ENCODE data around the gene ARL10. TPM values are rescaled to one million over a fixed set of nuclear protein-coding genes. Genes with fewer than 3 reads are reported as not detected.
A peak's percentile ranks its signal among the peaks of the same experiment; 100 is the strongest.

The ARL10 gene
- polyA plus RNA-seq, 1 of the 3 experiments (the other 2 are of a cell fraction): 4.6 TPM

DNA sequence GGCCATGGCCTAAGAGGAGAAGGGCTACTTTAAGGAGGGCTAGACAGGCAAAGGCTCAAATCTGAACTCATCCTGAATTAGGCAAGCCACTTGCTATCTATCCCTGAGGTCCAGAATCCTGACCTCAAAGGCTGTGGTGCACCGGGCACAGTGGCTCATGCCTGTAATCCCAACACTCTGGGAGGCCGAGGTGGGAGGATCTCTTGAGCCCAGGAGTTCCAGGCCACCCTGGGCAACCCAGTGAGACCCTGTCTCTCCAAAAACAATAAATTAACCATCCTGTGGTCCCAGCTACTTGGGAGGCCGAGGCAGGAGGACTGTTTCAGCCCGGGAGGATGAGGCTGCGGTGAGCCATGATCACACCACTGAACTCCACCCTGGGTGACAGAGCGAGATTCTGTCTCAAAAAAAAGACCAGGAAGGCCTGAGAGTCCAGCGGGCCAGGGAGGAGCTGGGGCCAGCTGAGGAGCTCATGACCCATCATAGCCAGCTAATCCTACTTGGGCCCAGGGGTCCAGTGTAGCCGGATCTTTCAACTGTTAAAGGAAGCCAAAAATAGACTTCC is 19.2 kb downstream of the ARL10 start:
- H3K9me3 ChIP-seq: no peaks in the 10 kb centered on the region
- peaks cover 0 to 12% of the 10 kb centered on the region in 2 experiments; a peak in 2 of 4 replicates for H3K4me1 ChIP-seq (ENCODE audit: control insufficient read depth in 1 of 2, insufficient read depth in 2 of 2, low read depth in 1 of 2, low read length in 1 of 2)
- H3F3A ChIP-seq (replicated peaks; ENCODE audit: insufficient read depth): peaks cover 5% of the 10 kb centered on the region
- DNase-seq: no peak
- H2AFZ ChIP-seq (ENCODE audit: low read depth): no peak overlapping the region
- H3K36me3 ChIP-seq (replicated peaks in 1 of 2; ENCODE audit: control insufficient read depth in 1 of 2, insufficient read depth in 2 of 2, low read length in 1 of 2): peaks cover 20 to 56% of the 10 kb centered on the region in 2 experiments
- POLR2A ChIA-PET: interaction anchor here (0.7 to 1.7 kb wide), 2 partner anchors 23 to 199 kb away, joined by 5 to 6 read pairs; partner anchors contain the start of gene KIAA1191
- no peak overlapping the region for H3K27ac ChIP-seq (ENCODE audit: low read depth in 2 of 2, low read length in 1 of 2)
- no peak for TF ChIP-seq RAD21 (IDR thresholded peaks at IDR 0.05; ENCODE audit: low read length)
- TF ChIP-seq, protein P1, sequence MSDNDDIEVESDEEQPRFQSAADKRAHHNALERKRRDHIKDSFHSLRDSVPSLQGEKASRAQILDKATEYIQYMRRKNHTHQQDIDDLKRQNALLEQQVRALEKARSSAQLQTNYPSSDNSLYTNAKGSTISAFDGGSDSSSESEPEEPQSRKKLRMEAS (IDR thresholded peaks at IDR 0.05; ENCODE audit: low read depth): no peak
- 97% methylated on average over 6 of the region's 8 CpGs for WGBS (ENCODE audit: low lambda C conversion rate)
- H3K9ac ChIP-seq: no peak overlapping the region
- no peaks in the 10 kb centered on the region for H3K27me3 ChIP-seq (ENCODE audit: insufficient read depth)
- H3K9me2 ChIP-seq: no peaks in the 10 kb centered on the region
- H3K4me3 ChIP-seq (ENCODE audit: low read depth in 2 of 2, low read length in 1 of 2): no peak overlapping the region
- CTCF ChIA-PET: interaction anchor here (0.7 kb wide), 1 partner anchor 89 kb away, joined by 3 read pairs; no protein-coding TSS in a partner anchor
- peaks cover 35% of the 10 kb centered on the region for H3K79me2 ChIP-seq (ENCODE audit: insufficient read depth)
- H3K4me2 ChIP-seq: no peak overlapping the region
- H4K20me1 ChIP-seq (ENCODE audit: insufficient read depth): no peaks in the 10 kb centered on the region

DNA sequence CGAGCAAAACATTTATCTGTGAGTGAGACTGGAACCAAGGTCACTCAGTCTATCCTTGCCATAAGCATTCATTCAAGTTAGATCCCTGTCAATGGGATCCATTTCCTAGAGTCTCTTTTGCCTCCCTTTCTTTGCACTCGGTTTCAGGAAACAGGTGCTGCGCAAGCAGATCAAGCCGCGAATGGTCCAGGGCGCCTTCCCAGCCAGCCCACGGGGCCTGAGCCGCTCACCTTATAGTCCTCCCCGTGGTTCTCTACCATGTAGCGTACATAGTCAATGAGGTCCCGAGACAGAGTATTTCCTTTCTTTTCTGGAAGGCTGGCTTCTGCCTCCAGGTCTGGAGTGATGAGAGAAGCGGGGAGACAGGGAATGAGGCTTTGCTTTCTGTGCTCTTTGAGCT is 19.7 kb downstream of the ARL10 start:
- Histone ChIP-seq H3K4me2 (no peak overlapping the region), H3K4me3 (ENCODE audit: low read depth in 2 of 2, low read length in 1 of 2) (no peak overlapping the region), H2AFZ (ENCODE audit: low read depth) (no peak overlapping the region), H3K4me1 (ENCODE audit: control insufficient read depth in 1 of 2, insufficient read depth in 2 of 2, low read depth in 1 of 2, low read length in 1 of 2) (peaks cover 0 to 14% of the 10 kb centered on the region in 2 experiments; a peak in 2 of 4 replicates), H3K27ac (ENCODE audit: low read depth in 2 of 2, low read length in 1 of 2) (no peak overlapping the region), H3K9ac (no peak overlapping the region), H4K20me1 (ENCODE audit: insufficient read depth) (no peaks in the 10 kb centered on the region), H3K36me3 (replicated peaks in 1 of 2; ENCODE audit: control insufficient read depth in 1 of 2, insufficient read depth in 2 of 2, low read length in 1 of 2) (peaks cover 16 to 56% of the 10 kb centered on the region in 2 experiments), H3K9me2 (no peaks in the 10 kb centered on the region), H3K79me2 (ENCODE audit: insufficient read depth) (peaks cover 40% of the 10 kb centered on the region), H3K9me3 (no peaks in the 10 kb centered on the region), H3K27me3 (ENCODE audit: insufficient read depth) (no peaks in the 10 kb centered on the region), H3F3A (replicated peaks; ENCODE audit: insufficient read depth) (peaks cover 6% of the 10 kb centered on the region)
- POLR2A ChIA-PET: interaction anchor here (0.7 to 1.7 kb wide), 2 partner anchors 23 to 199 kb away, joined by 5 to 6 read pairs; partner anchors contain the start of gene KIAA1191
- DNase-seq: no peak
- over 99% methylated on average over 12 of the region's 12 CpGs for WGBS (ENCODE audit: low lambda C conversion rate)
- CTCF ChIA-PET: interaction anchor here (0.7 kb wide), 1 partner anchor 89 kb away, joined by 3 read pairs; no protein-coding TSS in a partner anchor
- TF ChIP-seq ELF1 (IDR thresholded peaks at IDR 0.05) (no peak), JUND (IDR thresholded peaks at IDR 0.05) (no peak), TEAD4 (IDR thresholded peaks at IDR 0.05; ENCODE audit: borderline replicate concordance, insufficient read depth) (no peak), FOXJ3 (CRISPR knock-in tag; IDR thresholded peaks at IDR 0.05) (no peak), FOXM1 (IDR thresholded peaks at IDR 0.05; ENCODE audit: low read depth) (no peak), EP300 (IDR thresholded peaks at IDR 0.05; ENCODE audit: borderline replicate concordance in 1 of 2, low read depth in 1 of 2, low read length in 1 of 2) (no peak), EZH2phosphoT487 (IDR thresholded peaks at IDR 0.05; ENCODE audit: borderline replicate concordance, low read depth) (no peak), MEF2A (IDR thresholded peaks at IDR 0.05; ENCODE audit: borderline replicate concordance, low read depth) (no peak)

DNA sequence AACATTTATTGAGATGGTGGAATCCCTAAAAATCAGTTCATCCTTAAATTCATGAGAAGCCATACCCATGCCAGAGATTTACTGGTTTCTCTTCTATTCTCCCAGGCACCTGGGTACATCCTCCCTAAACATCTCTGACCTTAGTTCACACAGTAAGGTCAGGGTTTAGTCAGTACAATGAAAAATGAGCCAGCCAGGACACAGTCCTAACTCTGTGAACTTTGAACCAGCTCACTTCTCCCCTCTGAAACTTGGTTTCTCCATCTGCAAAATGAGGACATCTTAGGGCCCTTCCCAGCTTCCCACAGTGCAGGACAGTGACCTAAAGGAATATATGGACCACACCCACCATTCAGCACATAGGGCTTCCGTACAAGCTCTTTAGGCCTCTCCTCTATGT is 21.2 kb downstream of the ARL10 start:
- H3K36me3 ChIP-seq (replicated peaks in 1 of 2; ENCODE audit: control insufficient read depth in 1 of 2, insufficient read depth in 2 of 2, low read length in 1 of 2): peaks cover 21 to 50% of the 10 kb centered on the region in 2 experiments
- peaks cover 51% of the 10 kb centered on the region for H3K79me2 ChIP-seq (ENCODE audit: insufficient read depth)
- peaks cover 6% of the 10 kb centered on the region for H3F3A ChIP-seq (replicated peaks; ENCODE audit: insufficient read depth)
- DNase-seq: no peak
- no peaks in the 10 kb centered on the region for H3K9me3 ChIP-seq
- H3K4me1 ChIP-seq (ENCODE audit: control insufficient read depth in 1 of 2, insufficient read depth in 2 of 2, low read depth in 1 of 2, low read length in 1 of 2): peaks cover 0 to 14% of the 10 kb centered on the region in 2 experiments; a peak in 2 of 4 replicates
- H2AFZ ChIP-seq (ENCODE audit: low read depth): no peak overlapping the region
- 58% methylated on average over 1 of the region's 1 CpG for WGBS (ENCODE audit: low lambda C conversion rate)
- H3K4me3 ChIP-seq (ENCODE audit: low read depth in 2 of 2, low read length in 1 of 2): peak overlapping the region; percentile 92 to 96; a peak in 2 of 4 replicates
- H3K27ac ChIP-seq (ENCODE audit: low read depth in 2 of 2, low read length in 1 of 2): no peak overlapping the region
- H3K27me3 ChIP-seq (ENCODE audit: insufficient read depth): no peaks in the 10 kb centered on the region
- ChIA-PET CTCF (interaction anchor here (1.1 to 2.5 kb wide), 2 partner anchors 25 to 657 kb away, joined by 3 to 7 read pairs; partner anchors contain the start of gene KIAA1191), POLR2A (interaction anchor here (1.0 kb wide), 1 partner anchor 10 kb away, joined by 4 read pairs; no protein-coding TSS in a partner anchor)
- H3K4me2 ChIP-seq: peak overlapping the region; percentile 86
- 0 out of 2 replicates have a peak overlapping the region, but pooled peaks have one; percentile 96 for H3K9ac ChIP-seq
- no peaks in the 10 kb centered on the region for H4K20me1 ChIP-seq (ENCODE audit: insufficient read depth)
- H3K9me2 ChIP-seq: no peaks in the 10 kb centered on the region
- no peak for TF ChIP-seq REST (IDR thresholded peaks at IDR 0.05; ENCODE audit: low read depth, low read length)
- no peak for TF ChIP-seq EZH2phosphoT487 (IDR thresholded peaks at IDR 0.05; ENCODE audit: borderline replicate concordance, low read depth)
- TF ChIP-seq, protein P2, sequence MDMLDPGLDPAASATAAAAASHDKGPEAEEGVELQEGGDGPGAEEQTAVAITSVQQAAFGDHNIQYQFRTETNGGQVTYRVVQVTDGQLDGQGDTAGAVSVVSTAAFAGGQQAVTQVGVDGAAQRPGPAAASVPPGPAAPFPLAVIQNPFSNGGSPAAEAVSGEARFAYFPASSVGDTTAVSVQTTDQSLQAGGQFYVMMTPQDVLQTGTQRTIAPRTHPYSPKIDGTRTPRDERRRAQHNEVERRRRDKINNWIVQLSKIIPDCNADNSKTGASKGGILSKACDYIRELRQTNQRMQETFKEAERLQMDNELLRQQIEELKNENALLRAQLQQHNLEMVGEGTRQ (IDR thresholded peaks at IDR 0.05; ENCODE audit: borderline replicate concordance, low read depth, low read length): no peak
- TF ChIP-seq, protein P3, sequence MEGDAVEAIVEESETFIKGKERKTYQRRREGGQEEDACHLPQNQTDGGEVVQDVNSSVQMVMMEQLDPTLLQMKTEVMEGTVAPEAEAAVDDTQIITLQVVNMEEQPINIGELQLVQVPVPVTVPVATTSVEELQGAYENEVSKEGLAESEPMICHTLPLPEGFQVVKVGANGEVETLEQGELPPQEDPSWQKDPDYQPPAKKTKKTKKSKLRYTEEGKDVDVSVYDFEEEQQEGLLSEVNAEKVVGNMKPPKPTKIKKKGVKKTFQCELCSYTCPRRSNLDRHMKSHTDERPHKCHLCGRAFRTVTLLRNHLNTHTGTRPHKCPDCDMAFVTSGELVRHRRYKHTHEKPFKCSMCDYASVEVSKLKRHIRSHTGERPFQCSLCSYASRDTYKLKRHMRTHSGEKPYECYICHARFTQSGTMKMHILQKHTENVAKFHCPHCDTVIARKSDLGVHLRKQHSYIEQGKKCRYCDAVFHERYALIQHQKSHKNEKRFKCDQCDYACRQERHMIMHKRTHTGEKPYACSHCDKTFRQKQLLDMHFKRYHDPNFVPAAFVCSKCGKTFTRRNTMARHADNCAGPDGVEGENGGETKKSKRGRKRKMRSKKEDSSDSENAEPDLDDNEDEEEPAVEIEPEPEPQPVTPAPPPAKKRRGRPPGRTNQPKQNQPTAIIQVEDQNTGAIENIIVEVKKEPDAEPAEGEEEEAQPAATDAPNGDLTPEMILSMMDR (IDR thresholded peaks at IDR 0.05): no peak
- TF ChIP-seq YY1 (IDR thresholded peaks at IDR 0.05; ENCODE audit: low read depth): no peak
- TF ChIP-seq FOXJ3 (CRISPR knock-in tag; IDR thresholded peaks at IDR 0.05): no peak

Measured in SK-N-SH (cell line).